ENCODE results near the gene TMEM38B. TPM values are rescaled to one million over a fixed set of nuclear protein-coding genes. Genes with fewer than 3 reads are reported as not detected.

The TMEM38B gene
- total and polyA plus RNA-seq, 2 donors (not counting 3 experiments of a cell fraction or from before 2014, with no cell fraction given) = 4.2 to 7.7 TPM

DNA sequence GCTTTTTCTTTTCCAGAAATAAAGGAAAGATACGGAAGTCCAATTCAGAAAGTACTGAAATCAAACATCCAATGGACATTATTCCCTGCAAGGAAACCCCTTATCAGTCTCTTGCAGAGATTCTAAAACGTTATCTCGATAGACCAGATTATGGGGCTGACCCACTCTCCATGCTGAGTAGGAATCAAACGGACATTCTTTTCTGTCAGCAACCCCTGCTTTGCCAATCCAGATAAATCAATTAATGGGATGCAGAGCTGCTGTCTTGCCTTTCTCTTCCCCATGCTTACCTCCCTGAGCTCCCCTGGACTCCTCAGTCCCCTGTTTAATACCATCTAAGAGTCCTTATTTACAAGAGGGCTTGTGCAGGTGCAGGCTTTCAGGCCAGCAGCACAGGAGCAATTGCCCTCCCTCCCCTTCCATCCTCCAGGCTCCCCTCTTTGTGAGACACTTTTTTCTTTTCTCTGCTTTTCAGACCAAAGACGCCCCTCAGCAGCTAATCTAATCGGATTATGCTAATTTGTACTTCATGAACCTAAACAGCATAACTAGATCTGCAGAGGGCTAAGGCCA, 17.9 kb upstream of the TMEM38B start:
- Histone ChIP-seq H3K4me2 (ENCODE audit: insufficient read depth, low read length) (no peak overlapping the region), H3K9me3 (replicated peaks; ENCODE audit: control insufficient read depth, insufficient read depth, low read length) (no peaks in the 10 kb centered on the region), H3K79me2 (ENCODE audit: control insufficient read depth, insufficient read depth, low read length) (no peaks in the 10 kb centered on the region), H3K4me3 (replicated peaks in 1 of 3; ENCODE audit: insufficient read depth in 1 of 3, low read depth in 1 of 3, low read length in 3 of 3) (no peak overlapping the region), H2AFZ (ENCODE audit: low read depth, low read length) (no peak overlapping the region), H3K9me1 (replicated peaks; ENCODE audit: control insufficient read depth, extremely low read depth, insufficient read depth, low read length) (no peaks in the 10 kb centered on the region), H3K4me1 (ENCODE audit: control insufficient read depth, extremely low read depth, insufficient read depth, low read length) (no peaks in the 10 kb centered on the region), H4K20me1 (replicated peaks; ENCODE audit: control insufficient read depth, extremely low read depth, insufficient read depth, low read length) (no peaks in the 10 kb centered on the region), H3K27me3 (ENCODE audit: control insufficient read depth in 2 of 2, insufficient read depth in 2 of 2, low read length in 2 of 2) (peaks cover 4 to 6% of the 10 kb centered on the region in 2 experiments), H3K9ac (replicated peaks; ENCODE audit: extremely low read depth, insufficient read depth, low read length) (no peak overlapping the region), H3K27ac (ENCODE audit: insufficient read depth, low read depth, low read length) (no peak overlapping the region), H3K36me3 (ENCODE audit: control insufficient read depth in 2 of 2, extremely low read depth in 1 of 2, insufficient read depth in 2 of 2, low read length in 2 of 2) (no peaks in the 10 kb centered on the region)
- TF ChIP-seq GATA2 (IDR thresholded peaks at IDR 0.05; ENCODE audit: insufficient read depth, insufficient read length, low read depth, low read length) (no peak), JUN (IDR thresholded peaks at IDR 0.05; ENCODE audit: borderline replicate concordance, insufficient read depth, insufficient read length, low read depth) (no peak), POLR2A (IDR thresholded peaks at IDR 0.05; ENCODE audit: low read depth, low read length) (no peak), FOS (IDR thresholded peaks at IDR 0.05; ENCODE audit: borderline replicate concordance, insufficient read depth, low read length) (no peak), MAX (IDR thresholded peaks at IDR 0.05; ENCODE audit: insufficient read depth, insufficient read length) (no peak), MYC (IDR thresholded peaks at IDR 0.05; ENCODE audit: low read depth, low read length) (no peak), POLR2AphosphoS5 (IDR thresholded peaks at IDR 0.05; ENCODE audit: insufficient read depth, low read depth, low read length) (no peak), EZH2 (IDR thresholded peaks at IDR 0.05; ENCODE audit: borderline replicate concordance, low read depth, low read length, severe bottlenecking) (no peak)
- TF ChIP-seq, protein P1, sequence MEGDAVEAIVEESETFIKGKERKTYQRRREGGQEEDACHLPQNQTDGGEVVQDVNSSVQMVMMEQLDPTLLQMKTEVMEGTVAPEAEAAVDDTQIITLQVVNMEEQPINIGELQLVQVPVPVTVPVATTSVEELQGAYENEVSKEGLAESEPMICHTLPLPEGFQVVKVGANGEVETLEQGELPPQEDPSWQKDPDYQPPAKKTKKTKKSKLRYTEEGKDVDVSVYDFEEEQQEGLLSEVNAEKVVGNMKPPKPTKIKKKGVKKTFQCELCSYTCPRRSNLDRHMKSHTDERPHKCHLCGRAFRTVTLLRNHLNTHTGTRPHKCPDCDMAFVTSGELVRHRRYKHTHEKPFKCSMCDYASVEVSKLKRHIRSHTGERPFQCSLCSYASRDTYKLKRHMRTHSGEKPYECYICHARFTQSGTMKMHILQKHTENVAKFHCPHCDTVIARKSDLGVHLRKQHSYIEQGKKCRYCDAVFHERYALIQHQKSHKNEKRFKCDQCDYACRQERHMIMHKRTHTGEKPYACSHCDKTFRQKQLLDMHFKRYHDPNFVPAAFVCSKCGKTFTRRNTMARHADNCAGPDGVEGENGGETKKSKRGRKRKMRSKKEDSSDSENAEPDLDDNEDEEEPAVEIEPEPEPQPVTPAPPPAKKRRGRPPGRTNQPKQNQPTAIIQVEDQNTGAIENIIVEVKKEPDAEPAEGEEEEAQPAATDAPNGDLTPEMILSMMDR (IDR thresholded peaks at IDR 0.05; ENCODE audit: extremely low read depth in 1 of 2, insufficient read depth in 1 of 2, low read depth in 1 of 2, low read length in 2 of 2) = no peak
- FAIRE-seq = no peak
- ChIA-PET CTCF (no interaction called here), POLR2A (no interaction called here)
- dilution Hi-C loops (cut with MboI; ENCODE audit: extremely low pct_ligation_motif_present, low sequenced_read_pairs) = no loop called here
- DNase-seq (ENCODE audit: low read depth, low spot score) = peak; percentile 33
- BruUV-seq (replicated peaks) = no TSS peak
- intact Hi-C loops (cut with micrococcal nuclease) = no loop called here
